GM21737 (cell line): ENCODE data around the gene IQCE.
"Not testable (repeated sequence)": the region's sequence is repeated elsewhere in the genome, so short reads cannot be mapped to it uniquely, and the experiment has no call there.

Experiments
- ATAC-seq: cut with Tn5 transposase; IDR thresholded peaks from one replicate; pipeline ENCODE4 v1.9.1; 2021; ENCODE audit warnings: mild to moderate bottlenecking, moderate library complexity; ENCODE audit not compliant: unreplicated experiment

Gene IQCE

GRCh38 chr7:2520761-2521290, 38.0 kb upstream of the IQCE start:
- ATAC-seq, result no peak

GRCh38 chr7:2521341-2521745, 37.4 kb upstream of the IQCE start:
- ATAC-seq, result no peak

GRCh38 chr7:2521952-2522591, 36.7 kb upstream of the IQCE start:
- no peak for ATAC-seq

GRCh38 chr7:2522780-2523433, 35.9 kb upstream of the IQCE start:
- ATAC-seq, result no peak

GRCh38 chr7:2523461-2523936, 35.3 kb upstream of the IQCE start:
- ATAC-seq, result no peak

GRCh38 chr7:2523941-2524807, 34.6 kb upstream of the IQCE start:
- no peak for ATAC-seq

GRCh38 chr7:2524808-2525657, 33.7 kb upstream of the IQCE start:
- no peak for ATAC-seq

- ATAC-seq, result no peak
These were observed 32.8 kb upstream of the IQCE start for GRCh38 chr7:2525658-2526630.

- ATAC-seq, result no peak
These were observed 31.9 kb upstream of the IQCE start for GRCh38 chr7:2526659-2527504.

- ATAC-seq, result no peak
These were observed 31.0 kb upstream of the IQCE start for GRCh38 chr7:2527505-2528467.

- ATAC-seq, result no peak
These were observed 30.2 kb upstream of the IQCE start for GRCh38 chr7:2528481-2529095.

GRCh38 chr7:2529161-2530070, 29.4 kb upstream of the IQCE start:
- ATAC-seq, result peak; percentile 47

GRCh38 chr7:2530071-2530987, 28.4 kb upstream of the IQCE start:
- ATAC-seq, result no peak

- ATAC-seq, result not testable (repeated sequence)
These were observed 27.6 kb upstream of the IQCE start for GRCh38 chr7:2530994-2531795.
